ENCODE results near the gene SIAH2. TPM values are rescaled to one million over a fixed set of nuclear protein-coding genes. Genes with fewer than 3 reads are reported as not detected.

The SIAH2 gene
- polyA plus RNA-seq, 3 donors: 24.6 to 43.5 (median 28.2) TPM

DNA sequence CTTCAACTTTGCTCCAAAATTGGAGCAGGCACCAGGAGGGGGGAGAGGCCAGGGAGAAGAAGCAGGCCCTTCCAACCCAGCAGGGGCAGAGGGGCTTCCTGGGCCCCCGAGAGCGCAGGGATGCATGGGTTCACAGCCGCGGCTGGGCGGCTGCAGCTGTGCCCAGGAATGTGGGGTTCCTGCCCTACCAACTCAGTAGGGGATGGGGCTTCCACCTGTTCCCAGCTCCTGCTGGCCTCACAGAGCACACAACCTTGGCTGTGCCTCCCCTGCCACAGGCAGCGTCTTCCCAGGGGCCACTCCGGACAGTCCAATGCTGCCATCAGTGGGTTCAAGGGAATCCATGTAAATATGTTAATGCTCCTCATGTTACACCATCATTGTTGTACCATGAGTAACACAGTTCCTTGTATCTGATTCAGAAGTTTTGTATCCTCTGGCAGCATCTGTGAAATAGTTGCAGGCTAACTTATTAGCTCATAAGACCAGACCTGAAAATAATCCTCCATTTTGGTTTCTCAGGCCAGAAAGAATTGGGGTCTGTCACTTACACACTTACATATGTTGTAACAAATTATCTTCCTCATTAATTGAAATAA is 12.1 kb upstream of the SIAH2 start:
- Histone ChIP-seq H3K27me3 (ENCODE audit: control insufficient read depth in 2 of 2, insufficient read depth in 2 of 2, low read length in 2 of 2) (no peaks in the 10 kb centered on the region), H3K9ac (ENCODE audit: insufficient read depth, low read length, poor library complexity, severe bottlenecking) (no peak overlapping the region), H3K4me1 (ENCODE audit: control insufficient read depth in 1 of 2, insufficient read depth in 2 of 2, low read length in 2 of 2) (no peaks in the 10 kb centered on the region), H4K20me1 (ENCODE audit: insufficient read depth, low read length) (no peaks in the 10 kb centered on the region), H3K36me3 (replicated peaks in 1 of 2; ENCODE audit: control insufficient read depth in 1 of 2, insufficient read depth in 2 of 2, low read length in 2 of 2) (no peaks in the 10 kb centered on the region), H3K4me3 (replicated peaks in 1 of 3; ENCODE audit: low read depth in 2 of 3, low read length in 3 of 3) (no peak overlapping the region), H3K9me3 (replicated peaks in 1 of 2; ENCODE audit: control insufficient read depth in 1 of 2, insufficient read depth in 1 of 2, low read length in 2 of 2) (no peaks in the 10 kb centered on the region), H3K27ac (ENCODE audit: low read depth in 1 of 2, low read length in 2 of 2) (no peak overlapping the region), H3K4me2 (replicated peaks; ENCODE audit: extremely low read depth, low read length, poor library complexity, severe bottlenecking) (no peak overlapping the region), H2AFZ (ENCODE audit: insufficient read depth, low read depth, low read length, poor library complexity, severe bottlenecking) (no peak overlapping the region), H3K79me2 (ENCODE audit: insufficient read depth, low read length) (no peaks in the 10 kb centered on the region)
- H3K4me3 Mint-ChIP-seq: no peak overlapping the region
- 89% methylated on average over 7 of the region's 7 CpGs for WGBS (ENCODE audit: insufficient coverage)
- H3K27ac Mint-ChIP-seq: no peak overlapping the region
- TF ChIP-seq, protein P1, sequence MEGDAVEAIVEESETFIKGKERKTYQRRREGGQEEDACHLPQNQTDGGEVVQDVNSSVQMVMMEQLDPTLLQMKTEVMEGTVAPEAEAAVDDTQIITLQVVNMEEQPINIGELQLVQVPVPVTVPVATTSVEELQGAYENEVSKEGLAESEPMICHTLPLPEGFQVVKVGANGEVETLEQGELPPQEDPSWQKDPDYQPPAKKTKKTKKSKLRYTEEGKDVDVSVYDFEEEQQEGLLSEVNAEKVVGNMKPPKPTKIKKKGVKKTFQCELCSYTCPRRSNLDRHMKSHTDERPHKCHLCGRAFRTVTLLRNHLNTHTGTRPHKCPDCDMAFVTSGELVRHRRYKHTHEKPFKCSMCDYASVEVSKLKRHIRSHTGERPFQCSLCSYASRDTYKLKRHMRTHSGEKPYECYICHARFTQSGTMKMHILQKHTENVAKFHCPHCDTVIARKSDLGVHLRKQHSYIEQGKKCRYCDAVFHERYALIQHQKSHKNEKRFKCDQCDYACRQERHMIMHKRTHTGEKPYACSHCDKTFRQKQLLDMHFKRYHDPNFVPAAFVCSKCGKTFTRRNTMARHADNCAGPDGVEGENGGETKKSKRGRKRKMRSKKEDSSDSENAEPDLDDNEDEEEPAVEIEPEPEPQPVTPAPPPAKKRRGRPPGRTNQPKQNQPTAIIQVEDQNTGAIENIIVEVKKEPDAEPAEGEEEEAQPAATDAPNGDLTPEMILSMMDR (IDR thresholded peaks at IDR 0.05): no peak
- H3K4me1 Mint-ChIP-seq: no peaks in the 10 kb centered on the region
- H3K27me3 Mint-ChIP-seq (ENCODE audit: low read depth in 3 of 3): peaks cover 0 to 2% (median 2%) of the 10 kb centered on the region in 3 donors
- intact Hi-C loops (cut with micrococcal nuclease): loop anchor here in 1 of 2 donors (10.0 kb wide), 1 partner anchor 50 kb away; no protein-coding TSS in a partner anchor
- H3K9me3 Mint-ChIP-seq: peaks cover 0 to 3% (median 0%) of the 10 kb centered on the region in 7 donors
- H3K36me3 Mint-ChIP-seq: no peaks in the 10 kb centered on the region
- DNase-seq: no peak

DNA sequence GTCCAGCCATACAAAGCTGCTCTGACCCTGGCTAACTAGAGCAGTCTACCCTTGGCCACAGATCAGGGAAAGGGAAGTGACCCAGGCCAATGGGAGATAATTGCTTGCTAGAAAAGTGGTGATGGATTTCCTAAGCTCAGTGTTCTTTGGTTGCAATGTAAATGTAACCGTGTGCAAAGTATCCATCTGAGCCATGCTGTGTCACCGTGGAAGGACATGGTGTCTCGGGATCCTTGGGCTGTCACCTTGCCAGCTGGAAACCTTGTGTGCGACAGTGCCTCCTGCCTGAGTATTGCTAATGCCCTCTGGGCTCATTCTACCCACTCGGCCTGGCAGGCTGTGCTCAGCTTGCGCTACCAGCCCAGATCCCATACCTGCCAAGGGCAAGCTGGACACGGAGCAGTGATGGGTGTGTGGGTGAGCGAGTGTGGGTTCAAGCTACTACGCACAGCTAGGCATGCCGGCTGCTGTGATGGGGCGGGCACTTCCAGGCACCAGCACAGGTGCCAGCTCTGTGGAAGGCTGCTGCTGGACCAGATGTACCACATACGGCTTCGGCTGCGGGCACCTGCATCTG is 10.7 kb upstream of the SIAH2 start:
- Mint-ChIP-seq H3K36me3 (no peaks in the 10 kb centered on the region), H3K27ac (no peak overlapping the region), H3K4me3 (no peak overlapping the region), H3K9me3 (peaks cover 0 to 2% (median 0%) of the 10 kb centered on the region in 7 donors), H3K4me1 (no peaks in the 10 kb centered on the region), H3K27me3 (ENCODE audit: low read depth in 3 of 3) (peaks cover 2% of the 10 kb centered on the region in 3 donors)
- H4K20me1 ChIP-seq (ENCODE audit: insufficient read depth, low read length): no peaks in the 10 kb centered on the region
- no peak overlapping the region for H3K27ac ChIP-seq (ENCODE audit: low read depth in 1 of 2, low read length in 2 of 2)
- no peak overlapping the region for H3K9ac ChIP-seq (ENCODE audit: insufficient read depth, low read length, poor library complexity, severe bottlenecking)
- H3K9me3 ChIP-seq (replicated peaks in 1 of 2; ENCODE audit: control insufficient read depth in 1 of 2, insufficient read depth in 1 of 2, low read length in 2 of 2): no peaks in the 10 kb centered on the region
- no peaks in the 10 kb centered on the region for H3K79me2 ChIP-seq (ENCODE audit: insufficient read depth, low read length)
- 95% methylated on average over 13 of the region's 14 CpGs for WGBS (ENCODE audit: insufficient coverage)
- intact Hi-C loops (cut with micrococcal nuclease): loop anchor here in 1 of 2 donors (10.0 kb wide), 1 partner anchor 49 kb away; no protein-coding TSS in a partner anchor
- no peaks in the 10 kb centered on the region for H3K36me3 ChIP-seq (replicated peaks in 1 of 2; ENCODE audit: control insufficient read depth in 1 of 2, insufficient read depth in 2 of 2, low read length in 2 of 2)
- DNase-seq: no peak
- H3K4me2 ChIP-seq (replicated peaks; ENCODE audit: extremely low read depth, low read length, poor library complexity, severe bottlenecking): no peak overlapping the region
- H3K27me3 ChIP-seq (ENCODE audit: control insufficient read depth in 2 of 2, insufficient read depth in 2 of 2, low read length in 2 of 2): no peaks in the 10 kb centered on the region
- H3K4me1 ChIP-seq (ENCODE audit: control insufficient read depth in 1 of 2, insufficient read depth in 2 of 2, low read length in 2 of 2): no peaks in the 10 kb centered on the region
- H3K4me3 ChIP-seq (replicated peaks in 1 of 3; ENCODE audit: low read depth in 2 of 3, low read length in 3 of 3): no peak overlapping the region
- TF ChIP-seq, protein P1 (IDR thresholded peaks at IDR 0.05): no peak
- no peak overlapping the region for H2AFZ ChIP-seq (ENCODE audit: insufficient read depth, low read depth, low read length, poor library complexity, severe bottlenecking)

Data from CD14-positive monocyte (primary cell).